GM12878 (cell line): Measurements from ENCODE around the gene IQGAP3. TPM values are rescaled to one million over a fixed set of nuclear protein-coding genes. Genes with fewer than 3 reads are reported as not detected.

ENCODE experiments used
- ATAC-seq: fragments of 200-7000 bp; cut with Tn5 transposase; 3 replicates; pipeline ENCODE4 v1.9.1; 2020; ENCODE audit warnings: mild to moderate bottlenecking, moderate library complexity
- BruUV-seq: library from RNA; stranded (reverse); fragments of 400-500 nt; replicated peaks from 2 replicates; lab custom pipeline; 2021; lab: Mats Ljungman, UMichigan
- CTCF ChIA-PET: fragments of 300-600 bp; sonication (Branson Sonifier 250); formaldehyde crosslinking; extraction: SDS; loops from one replicate; lab custom pipeline; 2021; ENCODE audit warnings: inconsistent platforms; lab: Yijun Ruan, JAX
- POLR2A ChIA-PET: fragments of 350-600 bp; formaldehyde crosslinking; extraction: SDS; loops from one replicate; lab custom pipeline; 2021; ENCODE audit warnings: inconsistent platforms; lab: Charles Lee
- RAD21 ChIA-PET: fragments of 300-600 bp; sonication (Branson Sonifier 250); formaldehyde crosslinking; loops from one replicate; lab custom pipeline; 2023; ENCODE audit warnings: antibody characterized with exemption; ENCODE audit not compliant: unreplicated experiment; lab: Charles Lee
- SMC1A ChIA-PET: fragments of 300-600 bp; sonication (Branson Sonifier 250); formaldehyde crosslinking; loops from one replicate; lab custom pipeline; 2023; ENCODE audit not compliant: unreplicated experiment, uncharacterized antibody; lab: Charles Lee
- DNase-seq: peaks from one replicate; pipeline ENCODE4 v3.0.0-alpha.2; 2011; ENCODE audit warnings: low read depth, low spot score
- FAIRE-seq: peaks from 3 replicates; lab custom pipeline; 2011; peaks lifted over from hg19 to GRCh38; lab: Jason Lieb, UNC
- H2AFZ ChIP-seq: 2 replicates; pipeline ENCODE4 v1.6.0; 2011; ENCODE audit warnings: low read depth, low read length, control low read depth; ENCODE audit not compliant: control insufficient read depth
- H3K27ac ChIP-seq: 2 replicates; pipeline ENCODE4 v1.5.1; 2011; ENCODE audit warnings: control low read depth; ENCODE audit not compliant: control insufficient read depth, insufficient read depth
- H3K27me3 ChIP-seq, 2 experiments: replicated peaks in 1 of 2; 2 replicates each; pipeline versions ENCODE4 v1.6.0 to v1.6.1; 2011; ENCODE audit warnings: low read length in 1 of 2; ENCODE audit not compliant: control insufficient read depth in 2 of 2, insufficient read depth in 2 of 2
- H3K36me3 ChIP-seq, 2 experiments: 2 replicates each; pipeline ENCODE4 v1.5.1; 2011; ENCODE audit warnings: low read length in 1 of 2; ENCODE audit not compliant: control insufficient read depth in 2 of 2, insufficient read depth in 2 of 2
- H3K4me1 ChIP-seq: 2 replicates; pipeline ENCODE4 v1.6.1; 2011; ENCODE audit warnings: mild to moderate bottlenecking, low read length, moderate library complexity, mixed read lengths; ENCODE audit not compliant: control insufficient read depth, insufficient read depth
- H3K4me2 ChIP-seq: 2 replicates; pipeline ENCODE4 v1.6.0; 2011; ENCODE audit warnings: control low read depth; ENCODE audit not compliant: control insufficient read depth, insufficient read depth
- H3K4me3 ChIP-seq: fragments of 200-600 bp; sonication (generic); 2 replicates; pipeline ENCODE4 v1.5.1; 2016
- H3K79me2 ChIP-seq: 2 replicates; pipeline ENCODE4 v1.6.0; 2011; ENCODE audit warnings: low read length; ENCODE audit not compliant: control insufficient read depth, insufficient read depth
- H3K9ac ChIP-seq: 2 replicates; pipeline ENCODE4 v1.8.0; 2011; ENCODE audit warnings: low read length, control low read depth, mixed read lengths; ENCODE audit not compliant: control insufficient read depth, insufficient read depth
- H3K9me3 ChIP-seq: replicated peaks from 3 replicates; pipeline ENCODE4 v1.5.1; 2011; ENCODE audit warnings: mild to moderate bottlenecking, low read length; ENCODE audit not compliant: control insufficient read depth, insufficient read depth
- H4K20me1 ChIP-seq: 2 replicates; pipeline ENCODE4 v1.6.0; 2011; ENCODE audit not compliant: control insufficient read depth, insufficient read depth
- ATF7 ChIP-seq: fragments of 450-650 bp; IDR thresholded peaks from 2 replicates; pipeline ENCODE4 v1.6.1; 2016; ENCODE audit warnings: low read depth, mild to moderate bottlenecking
- BHLHE40 ChIP-seq, 2 experiments: fragments of 450-650 bp in 1 of 2; IDR thresholded peaks; 2 replicates each; pipeline ENCODE4 v1.6.1; 2011 to 2017; ENCODE audit warnings: low read depth in 2 of 2, borderline replicate concordance in 1 of 2, improper control_type of control experiment in 1 of 2, low read length in 1 of 2, mild to moderate bottlenecking in 1 of 2
- BRCA1 ChIP-seq: IDR thresholded peaks from 2 replicates; pipeline ENCODE4 v1.6.1; 2011; ENCODE audit warnings: low read depth, low read length, improper control_type of control experiment
- CBFB ChIP-seq: IDR thresholded peaks from 2 replicates; pipeline ENCODE4 v1.6.1; 2016; ENCODE audit warnings: antibody characterized with exemption, low read depth
- DPF2 ChIP-seq: fragments of 450-650 bp; IDR thresholded peaks from 2 replicates; pipeline ENCODE4 v1.6.1; 2017; ENCODE audit warnings: mild to moderate bottlenecking
- EP300 ChIP-seq, 2 experiments: fragments of 150-350 bp in 1 of 2; IDR thresholded peaks; 2 replicates each; pipeline ENCODE4 v1.6.1; 2011 to 2012; ENCODE audit warnings: low read depth in 2 of 2, low read length in 2 of 2, borderline replicate concordance in 1 of 2, improper control_type of control experiment in 1 of 2, inconsistent platforms in 1 of 2; ENCODE audit not compliant: control insufficient read depth in 1 of 2
- ETV6 ChIP-seq, 2 experiments: fragments of 450-650 bp in 1 of 2; IDR thresholded peaks in 1 of 2; conservative IDR thresholded peaks in 1 of 2; 2 replicates each; pipeline ENCODE4 v1.6.1; 2014; ENCODE audit warnings: antibody characterized with exemption in 1 of 2, borderline replicate concordance in 1 of 2, low read depth in 1 of 2, mild to moderate bottlenecking in 1 of 2, moderate library complexity in 1 of 2
- MEF2A ChIP-seq: IDR thresholded peaks from 2 replicates; pipeline ENCODE4 v1.6.1; 2011; ENCODE audit warnings: low read depth, mild to moderate bottlenecking, low read length, moderate library complexity; ENCODE audit not compliant: insufficient read depth
- MYC ChIP-seq: IDR thresholded peaks from 2 replicates; pipeline ENCODE4 v1.6.1; 2011; ENCODE audit warnings: mild to moderate bottlenecking, low read length, moderate library complexity, inconsistent platforms; ENCODE audit not compliant: insufficient read depth, insufficient replicate concordance, insufficient read length, severe bottlenecking
- SUPT20H ChIP-seq: IDR thresholded peaks from 2 replicates; pipeline ENCODE4 v1.6.1; 2011; ENCODE audit warnings: low read depth, mild to moderate bottlenecking, low read length, moderate library complexity, borderline replicate concordance; ENCODE audit not compliant: control insufficient read depth
- ZBTB33 ChIP-seq: fragments of 450-650 bp; IDR thresholded peaks from 2 replicates; pipeline ENCODE4 v1.6.1; 2017; ENCODE audit warnings: mild to moderate bottlenecking
- WGBS: methylation state at CpG from one replicate; pipeline ENCODE4 v1.1.6; 2016; ENCODE audit warnings: low lambda C conversion rate; ENCODE audit not compliant: insufficient replicate concordance, insufficient coverage; ENCODE audit errors: missing lambda C conversion rate; 5-methylcytosine and 5-hydroxymethylcytosine counted together
- in situ Hi-C: fragments of 300-500 bp; cut with MboI; formaldehyde crosslinking; loops from 9 replicates; pipeline ENCODE4 v1.14.3; 2018; ENCODE audit warnings: mixed read lengths
- intact Hi-C: fragments of 100-400 bp; cut with micrococcal nuclease; formaldehyde crosslinking; loops from one replicate; pipeline ENCODE4 v1.14.2; 2022; ENCODE audit not compliant: unreplicated experiment
- polyA plus RNA-seq, 11 experiments: library from polyadenylated mRNA; depleted of rRNA in 4 of 11; unstranded in 6 of 11; stranded (reverse) in 5 of 11; fragments of >200 nt; fragmentation: Nextera tagmentation in 4 of 11; fragmentation: Illumina TruSeq in 1 of 11; extraction: Ambion mirVana in 4 of 11; extraction: Trizol in 1 of 11; gene quantifications; 1 replicate in 1 of 11; 2 replicates in 10 of 11; pipeline versions ENCODE4 v1.2.1 to v1.2.3, GENCODE V29; 2011 to 2016; ENCODE audit warnings: inconsistent platforms in 2 of 11, missing spikeins in 2 of 11, low read depth in 1 of 11
- total RNA-seq, 4 experiments: library from RNA; depleted of rRNA in 3 of 4; stranded (reverse); fragments of >200 nt in 3 of 4; fragmentation: Illumina TruSeq in 1 of 4; extraction: Trizol in 1 of 4; gene quantifications; 2 replicates each; pipeline versions ENCODE4 v1.2.1 to v1.2.3, GENCODE V29; 2013 to 2021
- TF ChIP-seq, protein P1 (sequence below): IDR thresholded peaks from 2 replicates; pipeline ENCODE4 v1.6.1; 2011; ENCODE audit warnings: low read depth, mild to moderate bottlenecking, low read length, moderate library complexity, borderline replicate concordance; ENCODE audit errors: extremely low read depth

IQGAP3 gene
- total and polyA plus RNA-seq, 10 of the 15 experiments (the other 5 are each of a cell fraction or from before 2014, with no cell fraction given), result 1.1 to 10.7 (median 7.9) TPM

- in situ Hi-C loops (no loop called here), intact Hi-C loops (no loop called here)
- DNase-seq, result no peak
- H3K4me2 ChIP-seq, result peak overlapping the region; percentile 89
- ChIA-PET POLR2A (interaction anchor here (0.5 to 2.9 kb wide), 14 partner anchors 7 to 1194 kb away, joined by 3 to 15 read pairs (median 4); partner anchors contain the start of gene MEF2D), SMC1A (interaction anchor here (0.5 to 3.4 kb wide), 16 partner anchors 10 to 137 kb away, joined by 3 to 29 read pairs (median 6); no protein-coding TSS in a partner anchor), RAD21 (interaction anchor here (0.8 to 4.4 kb wide), 9 partner anchors 10 to 66 kb away, joined by 3 to 28 read pairs (median 10); no protein-coding TSS in a partner anchor), CTCF (interaction anchor here (0.7 to 3.3 kb wide), 15 partner anchors 11 to 202 kb away, joined by 3 to 17 read pairs (median 9); partner anchors contain the start of gene TTC24)
- H3K4me1 ChIP-seq, result peaks cover 24% of the 10 kb centered on the region
- no TSS peak for BruUV-seq
- no peaks in the 10 kb centered on the region for H3K79me2 ChIP-seq
- H3K36me3 ChIP-seq, result no peaks in the 10 kb centered on the region
- no peak for TF ChIP-seq SUPT20H
- TF ChIP-seq EP300 (IDR thresholded peaks at IDR 0.05; ENCODE audit: borderline replicate concordance in 1 of 2, control insufficient read depth in 1 of 2, low read depth in 2 of 2, low read length in 2 of 2), result 0 out of 4 replicates have a peak, but pooled peaks of 1 of the 2 experiments have one; percentile 28
- 0 out of 2 replicates have a peak overlapping the region, but pooled peaks have one; percentile 3 for H3K9ac ChIP-seq
- no peaks in the 10 kb centered on the region for H4K20me1 ChIP-seq
- no peak overlapping the region for H3K4me3 ChIP-seq
- peak; percentile 7 for FAIRE-seq
- H2AFZ ChIP-seq, result peak overlapping the region; percentile 59
- WGBS, result 58% methylated on average over 2 of the region's 2 CpGs
- no peaks in the 10 kb centered on the region for H3K27me3 ChIP-seq
- H3K27ac ChIP-seq, result peak overlapping the region; percentile 76
- ATAC-seq, result peak; percentile 32; the same call in 2 of the 3 replicates
- no peaks in the 10 kb centered on the region for H3K9me3 ChIP-seq
Observed at GRCh38 chr1:156523801-156524480, 48.4 kb downstream of the IQGAP3 start.

DNA sequence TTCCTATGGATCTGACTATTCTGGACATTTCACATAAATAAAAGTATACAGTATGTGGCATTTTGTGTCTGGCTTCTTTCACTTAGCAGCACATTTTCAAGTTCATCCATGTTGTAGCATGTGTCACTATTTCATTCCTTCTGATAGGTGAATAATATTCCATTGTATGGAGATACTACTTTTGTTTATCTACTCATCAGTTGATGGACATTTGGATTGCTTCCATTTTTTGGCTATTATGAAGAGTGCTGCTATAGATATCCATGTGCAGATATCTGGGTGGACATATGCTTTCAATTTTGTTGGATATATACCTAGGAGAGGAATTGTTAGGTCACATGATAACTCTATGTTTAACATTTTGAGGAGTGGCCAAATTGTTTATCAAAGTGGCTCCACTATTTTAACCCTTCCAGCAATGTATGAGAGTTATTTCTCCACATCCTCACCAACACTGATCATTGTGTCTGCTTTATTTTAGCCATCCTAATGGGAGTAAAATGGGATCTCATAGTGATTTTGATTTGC, 49.9 kb downstream of the IQGAP3 start:
- POLR2A ChIA-PET, result interaction anchor here (2.9 kb wide), 1 partner anchor 14 kb away, joined by 11 read pairs; no protein-coding TSS in a partner anchor
- Histone ChIP-seq H3K27ac (no peak overlapping the region), H4K20me1 (no peaks in the 10 kb centered on the region), H3K9ac (no peak overlapping the region), H3K79me2 (no peaks in the 10 kb centered on the region), H3K27me3 (no peaks in the 10 kb centered on the region), H2AFZ (no peak overlapping the region), H3K4me1 (peaks cover 24% of the 10 kb centered on the region), H3K4me3 (no peak overlapping the region), H3K4me2 (no peak overlapping the region), H3K36me3 (no peaks in the 10 kb centered on the region), H3K9me3 (no peaks in the 10 kb centered on the region)
- CTCF ChIA-PET, result interaction anchor here (1.2 to 1.5 kb wide), 2 partner anchors 33 to 137 kb away, joined by 3 to 4 read pairs; no protein-coding TSS in a partner anchor
- ATAC-seq (no peak), FAIRE-seq (no peak), DNase-seq (no peak)
- intact Hi-C loops (no loop called here), in situ Hi-C loops (no loop called here)
- RAD21 ChIA-PET, result no interaction called here
- SMC1A ChIA-PET, result no interaction called here
- no TSS peak for BruUV-seq
- TF ChIP-seq, protein P1, sequence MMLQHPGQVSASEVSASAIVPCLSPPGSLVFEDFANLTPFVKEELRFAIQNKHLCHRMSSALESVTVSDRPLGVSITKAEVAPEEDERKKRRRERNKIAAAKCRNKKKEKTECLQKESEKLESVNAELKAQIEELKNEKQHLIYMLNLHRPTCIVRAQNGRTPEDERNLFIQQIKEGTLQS, result no peak
- TF ChIP-seq ETV6 (conservative IDR thresholded peaks at IDR 0.05 in 1 of 2, IDR thresholded peaks at IDR 0.05 in 1 of 2; ENCODE audit: borderline replicate concordance in 1 of 2, low read depth in 1 of 2) (no peak), ATF7 (no peak), MEF2A (no peak), BHLHE40 (IDR thresholded peaks at IDR 0.05; ENCODE audit: borderline replicate concordance in 1 of 2, low read depth in 2 of 2, low read length in 1 of 2) (no peak), CBFB (no peak), BRCA1 (no peak), MYC (no peak), DPF2 (no peak), ZBTB33 (no peak)
